Forelimb muscle (tissue), 1 donor: ENCODE measurements around the gene USP6. TPM values are rescaled to one million over a fixed set of nuclear protein-coding genes. Genes with fewer than 3 reads are reported as not detected.
"Not testable (repeated sequence)": the region's sequence is repeated elsewhere in the genome, so short reads cannot be mapped to it uniquely, and the experiment has no call there.

ENCODE experiments used
- DNase-seq: peaks from one replicate; pipeline ENCODE4 v3.0.0-alpha.2; 2013; ENCODE audit warnings: low read depth
- polyA plus RNA-seq: library from polyadenylated mRNA; unstranded; fragments of 120-200 nt; gene quantifications from one replicate; pipeline ENCODE4 v1.2.1, GENCODE V29; 2013; ENCODE audit not compliant: insufficient read length

USP6 gene
- polyA plus RNA-seq, 1 donor, result 30.0 TPM

DNA sequence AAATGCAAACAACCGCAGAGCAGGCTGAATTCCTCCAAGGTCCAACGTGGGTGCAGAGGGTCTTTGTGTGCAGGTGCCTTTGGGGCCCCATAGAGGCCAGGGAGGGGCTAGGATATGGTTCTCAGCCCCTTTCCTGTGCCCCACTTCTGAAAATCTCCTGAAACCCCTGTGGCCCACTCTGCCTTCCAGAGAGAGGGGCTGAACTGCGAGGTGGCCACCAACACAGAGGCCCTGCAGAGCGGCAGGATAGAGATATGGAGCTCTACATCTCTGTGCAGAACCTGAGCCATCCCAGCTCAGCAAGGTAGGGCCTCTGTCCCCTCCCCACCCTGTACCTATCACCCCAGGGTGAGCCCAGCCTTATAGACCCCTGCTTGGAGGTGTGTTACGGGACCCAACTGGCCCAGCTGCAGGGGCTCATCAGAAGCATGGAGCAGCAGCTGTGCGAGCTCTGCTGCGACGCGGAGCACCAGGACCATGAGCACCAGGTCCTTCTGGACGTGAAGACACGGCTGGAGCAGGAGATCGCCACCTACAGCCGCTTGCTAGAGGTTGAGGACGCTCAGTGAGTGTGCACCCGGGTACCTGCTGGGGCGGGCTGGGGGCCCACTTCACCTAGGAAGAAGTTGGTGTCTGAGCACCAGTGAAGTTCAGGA is 5.5 kb downstream of the USP6 start:
- DNase-seq, result no peak

DNA sequence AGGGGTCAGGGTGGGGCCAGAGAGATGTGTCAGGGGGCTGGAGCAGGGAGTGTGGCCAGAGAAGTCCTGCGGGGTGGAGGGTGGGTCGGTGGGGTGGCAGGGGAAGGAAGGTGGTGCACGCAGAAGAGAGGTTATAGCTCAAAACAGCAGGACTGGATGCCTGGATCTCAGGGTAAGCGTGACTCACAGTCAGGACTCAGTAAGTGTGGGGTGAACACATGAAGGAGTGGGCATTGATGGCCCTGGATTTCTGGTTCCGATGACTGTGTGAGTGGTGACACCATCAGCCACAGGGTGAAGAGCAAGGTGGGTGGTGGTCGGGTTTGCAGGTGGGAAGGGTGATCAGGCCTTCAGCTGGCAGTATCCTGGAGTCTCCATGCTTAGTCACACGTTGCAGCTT is 6.2 kb downstream of the USP6 start:
- DNase-seq, result not testable (repeated sequence)

DNA sequence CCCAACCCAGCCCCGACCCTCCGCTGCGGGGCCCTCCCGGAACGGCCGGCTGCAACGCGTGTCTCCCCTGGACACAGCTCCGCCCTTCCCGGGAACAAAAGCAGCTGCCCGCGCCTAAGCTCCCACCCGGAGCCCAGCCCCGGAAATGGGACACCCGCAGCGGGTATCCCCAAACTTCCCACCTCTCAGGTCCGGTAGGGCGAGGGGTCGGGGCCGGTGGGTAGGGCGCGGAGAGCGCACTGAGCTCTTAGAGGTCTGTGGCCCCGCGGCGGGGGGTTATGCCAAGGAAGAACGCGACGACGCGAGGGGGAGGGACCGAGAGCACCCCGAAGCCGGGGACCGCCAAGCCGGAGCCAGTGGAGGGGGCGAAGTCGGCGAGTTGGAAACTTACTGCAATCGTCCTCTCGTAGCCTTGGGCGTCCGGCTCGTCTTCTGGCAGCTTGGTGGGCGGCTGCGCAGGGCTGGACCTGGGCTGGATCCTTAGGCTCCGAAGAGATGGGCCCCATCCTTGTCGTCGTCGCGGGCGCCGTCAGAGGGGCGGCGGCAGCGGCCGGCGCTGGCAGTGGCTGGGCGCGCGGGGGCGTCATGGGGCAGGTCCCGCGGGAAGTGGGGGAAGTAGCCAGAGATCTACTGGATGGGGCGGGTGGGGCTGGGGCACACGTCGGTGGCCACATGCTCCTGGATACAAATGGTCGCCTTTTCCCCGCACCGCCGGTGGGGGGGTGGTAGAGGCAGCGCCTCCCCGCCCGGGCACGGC is 6.9 kb downstream of the USP6 start:
- DNase-seq, result no peak

DNA sequence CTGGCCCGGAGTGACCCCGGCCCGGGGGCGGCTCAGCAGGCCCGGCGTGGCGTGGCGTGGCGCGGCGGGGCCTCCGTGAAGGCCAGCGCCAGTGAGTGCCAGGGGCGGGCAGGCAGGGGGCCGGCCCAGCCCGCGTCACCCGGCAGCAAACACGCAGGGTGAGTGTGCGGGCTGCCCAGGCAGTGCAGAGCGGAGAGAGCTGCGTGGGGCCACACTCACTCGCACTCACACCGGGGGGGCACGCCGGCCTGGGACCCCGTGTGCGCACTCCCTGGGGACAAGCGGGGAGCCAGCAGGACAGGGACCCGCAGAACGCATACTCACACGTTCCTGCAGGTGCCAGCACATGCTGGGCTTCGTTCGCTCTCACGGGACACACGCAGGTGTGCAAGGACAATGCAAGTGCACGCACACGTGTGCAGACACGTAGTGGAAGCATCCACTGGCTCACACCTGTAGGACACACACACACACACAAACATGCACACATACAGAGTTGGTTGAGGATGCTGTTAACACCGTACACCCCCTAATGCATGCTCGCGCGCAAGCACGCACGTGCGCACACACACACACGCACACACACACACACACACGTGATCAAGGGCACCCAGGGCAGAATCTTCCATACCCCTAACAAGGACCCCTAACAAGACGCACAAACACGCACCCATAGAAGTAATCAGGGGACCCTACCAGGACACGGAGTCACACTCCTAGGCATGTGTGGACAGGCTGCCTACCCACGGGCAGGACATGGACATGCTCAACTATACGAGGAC is 7.7 kb downstream of the USP6 start:
- DNase-seq, result no peak

DNA sequence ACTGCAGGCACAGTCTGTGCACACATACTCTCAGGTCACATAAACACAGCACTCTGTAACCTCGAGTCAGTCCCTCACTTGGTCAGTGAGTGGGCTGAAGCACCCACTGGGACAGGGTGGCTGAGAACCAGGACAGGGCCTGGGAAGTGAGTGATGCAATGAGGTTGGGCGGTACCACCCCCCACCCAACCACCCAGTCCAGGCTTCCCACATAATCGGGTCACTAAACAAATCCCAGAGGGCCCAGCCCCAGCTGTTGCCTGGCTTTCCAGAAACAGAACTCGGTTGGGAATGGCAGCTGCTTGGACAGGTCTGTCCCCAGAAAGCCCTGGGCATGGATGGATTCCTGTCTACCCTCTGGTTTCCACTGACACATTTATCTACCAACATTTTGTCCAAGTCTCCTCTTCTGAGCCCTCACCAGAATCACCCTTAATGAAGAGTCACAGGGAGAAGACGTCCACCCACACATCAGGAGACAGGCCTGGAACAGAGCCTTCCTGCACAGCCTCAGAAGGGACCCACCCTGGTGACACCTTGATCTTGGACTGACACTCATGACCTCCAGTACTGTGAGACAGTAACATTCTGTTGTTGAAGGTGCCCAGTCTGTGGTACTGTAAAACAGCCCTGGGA is 8.4 kb downstream of the USP6 start:
- not testable (repeated sequence) for DNase-seq

DNA sequence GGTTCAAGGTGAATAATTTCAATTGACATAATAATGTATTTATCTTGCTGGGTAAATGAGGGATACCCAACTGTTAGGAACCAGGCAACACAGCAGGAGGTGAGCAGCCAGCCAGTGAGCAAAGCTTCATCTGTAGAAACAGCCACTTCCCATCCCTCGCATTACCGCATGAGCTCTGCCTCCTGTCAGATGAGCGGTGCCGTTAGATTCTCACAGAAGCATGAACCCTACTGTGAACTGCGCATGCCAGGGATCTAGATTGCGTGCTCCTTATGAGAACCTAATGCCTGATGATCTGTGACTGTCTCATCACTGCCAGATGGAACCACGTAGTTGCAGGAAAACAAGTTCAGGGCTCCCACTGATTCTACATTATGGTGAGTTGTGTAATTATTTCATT is 9.1 kb downstream of the USP6 start:
- not testable (repeated sequence) for DNase-seq

DNA sequence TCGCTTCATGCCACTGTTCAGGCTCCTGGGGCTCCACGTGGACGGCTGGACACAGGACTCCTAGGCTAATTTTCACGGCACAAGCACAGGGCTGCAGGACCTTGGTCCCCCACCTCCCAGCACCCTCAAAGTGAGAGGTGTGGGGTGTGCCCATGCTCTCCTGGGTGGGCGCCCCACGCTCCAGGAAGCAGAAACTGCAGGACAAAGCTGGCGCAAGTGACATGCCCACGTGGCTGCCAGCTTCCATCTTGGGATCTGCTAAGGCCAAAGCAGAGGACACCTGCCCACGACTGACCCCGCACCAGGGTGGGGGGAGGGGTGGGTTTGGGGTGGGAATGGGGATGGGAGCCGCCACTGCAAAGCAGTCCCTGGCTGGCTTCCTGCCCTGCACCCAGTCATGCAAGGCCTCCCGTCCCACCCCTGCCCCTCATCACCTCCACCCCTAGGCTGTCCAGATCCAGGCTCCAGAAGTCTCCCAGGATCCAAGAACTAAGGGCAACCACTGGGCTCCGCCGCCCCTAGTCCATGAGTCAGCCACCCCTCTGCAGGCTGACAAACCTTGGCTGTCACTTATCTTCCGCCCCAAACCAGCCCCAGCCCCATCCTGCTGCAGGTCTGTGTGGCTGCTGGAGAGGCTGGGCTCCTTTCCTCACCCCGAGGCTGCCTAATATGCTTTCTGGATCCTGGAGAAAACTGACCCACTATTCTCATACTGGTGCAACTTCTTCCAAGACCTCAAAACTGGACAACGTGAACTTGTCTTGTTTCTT is 11.1 kb downstream of the USP6 start:
- no peak for DNase-seq

DNA sequence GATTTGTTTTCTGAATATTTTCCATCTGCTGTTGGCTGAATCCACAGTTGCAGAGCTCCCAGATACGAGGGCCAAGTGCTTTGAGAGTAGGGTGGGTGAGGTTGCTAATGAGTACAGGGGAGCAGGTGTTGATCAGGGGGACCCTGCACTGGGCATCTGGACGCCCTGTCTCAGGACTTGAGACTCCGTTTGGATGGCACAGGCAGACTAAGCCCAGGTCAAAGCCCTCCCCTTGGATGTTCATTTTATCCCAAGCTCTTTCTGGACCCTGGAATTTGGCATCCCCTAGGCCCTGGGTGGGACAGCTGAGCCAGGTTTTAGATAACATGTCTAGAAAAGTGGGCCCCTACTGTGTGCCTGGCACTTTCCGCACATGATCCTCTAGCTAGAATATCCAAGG is 12.1 kb downstream of the USP6 start:
- DNase-seq, result no peak

DNA sequence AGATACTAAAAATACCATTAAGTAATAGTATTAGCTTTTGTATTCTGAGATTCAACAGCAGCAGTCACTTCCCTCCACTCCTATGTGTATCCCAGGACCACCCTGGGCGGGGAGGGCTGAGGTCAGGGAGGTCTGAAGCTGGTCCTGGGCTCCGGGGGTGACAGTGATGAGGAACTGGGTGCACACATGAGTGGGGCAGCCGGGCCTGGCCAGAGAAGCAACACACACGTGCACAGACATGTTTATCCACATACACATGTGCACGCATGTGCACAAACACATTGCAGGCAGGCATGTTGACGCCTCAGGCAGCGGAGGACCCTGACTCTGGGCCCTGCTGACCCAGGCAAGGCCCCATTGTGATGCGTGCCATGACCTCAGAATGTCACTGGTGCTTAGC is 12.6 kb downstream of the USP6 start:
- DNase-seq, result not testable (repeated sequence)

DNA sequence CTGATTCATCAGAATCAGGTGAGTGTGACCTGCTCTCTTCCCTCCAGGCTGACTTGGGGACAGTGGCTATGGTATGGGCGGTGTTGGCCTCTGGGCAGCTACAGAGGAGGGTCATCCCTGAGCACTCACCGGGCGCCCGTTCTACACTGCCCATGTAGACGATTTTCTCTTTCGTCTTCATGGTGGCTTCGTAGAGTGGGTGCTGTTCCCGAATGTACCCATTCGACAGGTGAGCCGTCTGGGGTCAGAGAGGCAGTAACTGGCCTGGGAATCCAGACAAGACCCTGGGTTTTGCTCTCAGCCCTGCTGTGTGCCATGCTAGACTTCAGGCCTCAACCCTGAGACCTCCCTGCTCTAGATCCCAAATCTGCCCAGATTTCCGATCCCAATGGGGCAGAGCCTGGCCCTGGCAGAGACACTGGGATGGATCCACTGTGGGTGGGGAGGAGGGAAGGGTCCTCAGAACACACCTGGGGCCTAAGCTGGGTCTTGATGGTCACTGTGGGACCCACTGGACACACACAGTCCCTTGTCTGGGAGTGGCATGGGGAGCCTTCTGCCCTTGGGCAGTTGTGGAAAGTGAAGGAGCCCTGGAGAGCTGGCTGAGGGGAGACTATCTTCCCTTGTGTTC is 13.2 kb downstream of the USP6 start:
- no peak for DNase-seq

DNA sequence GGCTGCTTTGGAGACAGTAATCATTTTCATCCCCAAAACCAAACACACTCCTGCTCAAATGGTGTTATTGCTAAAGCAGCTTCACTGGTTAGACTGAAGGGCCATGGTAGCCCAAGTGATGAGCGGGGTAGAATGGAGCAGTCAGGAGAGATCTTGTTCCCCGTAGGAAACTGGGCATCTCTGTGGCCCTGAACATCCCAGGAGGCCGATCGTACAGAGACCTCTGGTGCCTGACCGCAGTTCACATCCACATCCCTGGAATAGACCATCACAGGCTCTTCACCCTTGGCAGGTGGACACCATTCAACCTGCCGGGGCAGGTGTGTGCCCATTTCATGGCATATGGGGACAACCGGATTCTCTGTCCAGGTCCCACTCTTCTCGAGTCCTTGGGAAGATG is 13.9 kb downstream of the USP6 start:
- DNase-seq, result not testable (repeated sequence)

DNA sequence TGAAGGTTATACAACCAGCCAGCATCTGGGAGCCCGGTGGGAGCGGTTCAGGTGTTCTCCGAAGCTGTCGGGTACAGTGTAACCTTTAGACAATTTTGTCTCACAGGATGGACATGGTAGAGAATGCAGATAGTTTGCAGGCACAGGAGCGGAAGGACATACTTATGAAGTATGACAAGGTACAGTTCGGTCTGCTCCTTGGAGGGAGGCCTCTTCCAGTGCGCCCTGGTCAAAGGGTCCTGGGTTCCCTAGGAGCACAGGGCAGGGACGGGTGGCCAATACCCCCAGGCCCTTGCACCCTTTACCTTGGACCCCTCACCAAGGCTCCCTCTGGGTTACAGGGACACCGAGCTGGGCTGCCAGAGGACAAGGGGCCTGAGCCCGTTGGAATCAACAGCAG is 14.4 kb downstream of the USP6 start:
- not testable (repeated sequence) for DNase-seq

DNA sequence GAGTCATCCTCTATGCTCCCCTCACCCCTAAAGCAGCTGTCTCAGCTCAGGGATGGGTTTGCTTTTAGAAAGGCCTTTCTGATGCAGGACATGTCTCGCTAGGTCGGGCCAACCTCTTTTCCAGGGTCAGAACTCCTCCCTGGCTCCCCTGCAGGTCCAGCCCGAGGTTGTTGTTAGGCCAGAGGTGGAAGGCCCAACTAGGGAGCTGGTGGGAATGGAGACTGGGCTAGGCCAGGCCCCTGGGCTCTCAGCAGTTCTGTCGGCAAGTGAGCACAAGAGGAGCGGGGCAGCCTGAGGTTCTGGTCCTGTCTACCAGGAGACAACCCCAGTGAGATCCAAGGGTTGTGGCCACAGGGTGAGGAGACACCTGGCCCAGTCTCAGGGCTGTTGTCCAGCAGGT is 14.9 kb downstream of the USP6 start:
- DNase-seq, result not testable (repeated sequence)

DNA sequence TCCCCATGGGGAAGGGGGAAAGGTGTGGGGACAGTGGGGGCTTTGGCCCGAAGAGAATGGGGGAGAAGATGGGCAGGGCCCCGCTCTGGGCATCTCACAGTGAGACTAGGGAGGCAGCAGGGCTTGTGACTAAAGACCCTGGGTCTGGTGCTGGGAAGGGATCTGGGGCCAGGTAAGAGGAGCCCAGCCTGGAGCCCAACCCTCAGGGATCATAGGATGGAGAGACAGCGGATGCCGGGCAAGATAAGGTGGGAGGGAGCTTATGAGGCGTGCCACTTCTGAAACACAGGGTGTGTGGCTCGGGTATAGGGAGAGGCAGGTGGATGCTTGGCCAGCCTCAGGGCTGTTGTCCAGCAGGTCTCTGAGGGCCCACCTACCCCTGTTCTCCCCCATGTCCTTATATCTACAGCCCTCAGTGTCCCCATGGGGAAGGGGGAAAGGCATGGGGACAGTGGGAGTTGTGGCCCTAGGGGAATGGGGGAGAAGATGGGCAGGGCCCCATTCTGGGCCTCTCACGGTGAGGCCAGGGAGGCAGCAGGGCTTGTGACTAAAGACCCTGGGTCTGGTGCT is 15.4 kb downstream of the USP6 start:
- no peak for DNase-seq

DNA sequence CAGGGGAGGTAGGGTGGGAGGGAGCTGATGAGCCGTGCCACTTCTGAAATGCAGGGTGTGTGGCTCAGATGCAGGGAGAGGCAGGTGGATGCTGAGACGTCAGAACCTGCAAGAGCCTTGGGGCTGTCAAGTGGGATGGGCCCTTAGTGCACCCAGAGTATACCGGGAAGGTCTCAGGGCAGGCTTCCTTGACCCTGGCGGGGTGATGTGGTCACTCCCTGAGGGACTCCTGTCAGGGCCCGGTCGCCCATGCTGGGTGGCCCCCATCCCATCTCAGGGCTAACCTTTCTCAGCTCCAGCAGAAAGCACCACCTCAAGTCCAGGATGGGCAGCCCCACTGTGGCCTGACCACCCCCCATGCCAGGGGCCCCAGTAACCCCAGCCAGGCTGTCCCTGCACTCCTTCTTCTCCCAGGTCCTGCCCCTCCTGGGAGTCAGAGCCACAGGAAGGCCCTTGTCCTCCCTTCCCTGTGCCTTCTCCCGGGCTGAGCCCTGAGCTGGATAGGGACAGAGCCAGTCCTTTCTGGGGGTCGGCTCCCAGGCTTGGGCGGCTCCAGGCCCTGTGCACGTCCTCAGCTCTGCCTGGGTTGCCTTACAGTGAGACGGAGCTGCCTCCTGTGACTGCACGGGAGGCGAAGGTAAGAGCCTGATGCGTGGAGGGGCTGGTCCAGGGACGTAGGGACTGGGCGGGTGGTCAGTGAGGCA is 16.1 kb downstream of the USP6 start:
- DNase-seq, result not testable (repeated sequence)

DNA sequence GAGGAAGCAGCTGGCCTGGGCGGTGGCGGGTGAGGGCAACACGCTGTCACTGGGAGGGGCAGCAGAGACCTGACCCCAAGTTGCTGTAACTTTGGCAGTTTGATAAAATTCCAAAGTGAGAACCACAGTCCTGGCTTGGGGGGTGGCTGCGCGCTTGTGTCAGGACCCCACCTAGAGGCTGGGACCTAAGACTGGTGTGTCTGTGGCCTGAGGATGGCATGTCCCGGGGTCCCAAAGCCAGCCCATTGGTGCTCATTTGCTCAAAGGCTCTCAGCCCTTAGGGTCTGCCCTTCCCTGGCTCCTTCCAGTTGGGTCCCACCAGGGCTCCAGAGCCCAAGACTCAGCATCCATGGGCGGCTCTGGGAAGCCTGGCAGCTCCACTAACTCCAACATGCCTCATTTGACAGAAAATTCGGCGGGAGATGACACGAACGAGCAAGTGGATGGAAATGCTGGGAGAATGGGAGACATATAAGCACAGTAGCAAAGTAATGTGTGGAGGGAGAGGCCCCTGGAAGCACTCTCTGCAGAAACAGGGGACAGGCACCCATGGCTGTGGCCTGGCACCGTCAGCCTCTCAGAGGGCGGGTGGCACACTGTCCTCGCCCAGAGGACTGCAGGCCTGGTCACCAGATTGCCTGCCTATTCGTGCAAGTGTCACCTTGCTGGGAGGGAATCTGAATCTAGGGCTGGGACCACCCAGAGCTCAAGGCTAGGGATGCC is 16.8 kb downstream of the USP6 start:
- DNase-seq, result not testable (repeated sequence)

DNA sequence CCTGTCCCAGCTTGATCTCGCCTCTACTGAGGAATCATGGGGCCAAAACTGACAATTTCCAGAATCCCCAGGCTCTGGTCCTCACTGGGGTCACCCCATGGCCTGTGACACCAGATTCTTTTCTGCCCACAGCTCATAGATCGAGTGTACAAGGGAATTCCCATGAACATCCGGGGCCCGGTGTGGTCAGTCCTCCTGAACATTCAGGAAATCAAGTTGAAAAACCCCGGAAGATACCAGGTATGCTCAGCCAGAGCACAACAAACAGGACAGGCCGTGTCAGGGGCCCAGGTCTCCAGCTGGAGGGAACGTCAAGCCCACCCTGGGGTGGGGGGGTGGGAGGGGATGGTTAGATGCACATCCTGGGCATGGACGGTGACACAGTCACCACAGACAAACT is 17.5 kb downstream of the USP6 start:
- DNase-seq, result no peak

DNA sequence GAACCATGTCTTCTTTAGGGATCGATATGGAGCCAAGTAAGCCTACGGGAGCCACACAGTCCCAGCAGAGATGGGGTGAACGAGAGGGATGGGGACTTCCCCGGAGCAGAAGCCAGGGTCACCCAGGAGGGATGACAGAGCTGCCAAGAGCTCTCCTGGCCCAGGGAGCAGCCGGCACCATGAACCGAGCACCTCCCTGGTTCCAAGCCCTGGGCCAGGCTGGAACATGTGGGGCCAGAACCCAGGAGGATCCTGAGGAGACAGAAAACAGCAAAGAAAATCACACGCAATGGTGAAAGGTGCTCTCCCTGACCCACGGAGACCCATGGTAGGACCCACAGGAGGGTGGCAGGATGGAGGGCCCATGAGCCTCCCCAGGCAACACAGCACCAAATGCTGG is 18.1 kb downstream of the USP6 start:
- not testable (repeated sequence) for DNase-seq

DNA sequence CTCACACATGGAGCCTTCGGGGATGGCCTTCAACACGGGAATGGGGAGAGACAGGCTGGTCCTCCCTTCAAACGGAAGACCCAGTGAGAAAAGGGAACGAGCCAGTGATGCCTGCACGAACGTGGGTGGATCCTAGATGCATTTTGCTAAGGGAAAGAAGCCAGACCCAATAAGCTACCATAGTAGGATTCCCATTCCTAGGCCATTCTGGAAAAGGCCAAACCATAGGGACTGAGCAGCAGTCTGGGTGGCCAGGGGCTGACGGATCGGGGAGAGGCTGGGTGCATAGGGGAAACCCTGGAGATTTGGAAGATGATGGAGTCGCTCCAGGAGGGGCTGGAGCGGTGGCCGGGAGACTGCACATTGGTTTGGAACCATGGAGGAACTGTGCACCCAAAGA is 18.7 kb downstream of the USP6 start:
- not testable (repeated sequence) for DNase-seq
